SK-N-SH treated with all-trans-retinoic acid at 6 μM for 48 hours (cell line): ENCODE data around the gene RNF213.

Experiments
- ATAC-seq: fragments of 200-7000 bp; cut with Tn5 transposase; 3 replicates; pipeline ENCODE4 v1.9.1; 2020; ENCODE audit warnings: mild to moderate bottlenecking, moderate library complexity
- ARNTL ChIP-seq: fragments of 450-650 bp; formaldehyde crosslinking; IDR thresholded peaks from 2 replicates; pipeline ENCODE4 v1.5.0; 2020; ENCODE audit warnings: low read depth, mild to moderate bottlenecking, moderate library complexity, borderline replicate concordance
- BACH2 ChIP-seq: fragments of 250-450 bp; sonication (Bioruptor Pico); IDR thresholded peaks from 2 replicates; pipeline ENCODE4 v1.9.0; 2021; ENCODE audit warnings: mild to moderate bottlenecking, borderline replicate concordance
- CSDC2 ChIP-seq: fragments of 250-450 bp; sonication (Bioruptor Pico); IDR thresholded peaks from 2 replicates; pipeline ENCODE4 v1.5.0; 2020; ENCODE audit warnings: mild to moderate bottlenecking, moderate library complexity
- ESRRG ChIP-seq: fragments of 250-450 bp; sonication (Bioruptor Pico); IDR thresholded peaks from 2 replicates; pipeline ENCODE4 v1.6.1; 2021; ENCODE audit warnings: mild to moderate bottlenecking
- ISL1 ChIP-seq: fragments of 250-450 bp; sonication (Bioruptor Pico); IDR thresholded peaks from 2 replicates; pipeline ENCODE4 v2.1.2; 2022; ENCODE audit warnings: mild to moderate bottlenecking, moderate library complexity
- OSR1 ChIP-seq: fragments of 250-450 bp; sonication (Bioruptor Pico); IDR thresholded peaks from 2 replicates; pipeline ENCODE4 v1.8.0; 2022; ENCODE audit warnings: moderate library complexity, mild to moderate bottlenecking, inconsistent platforms
- PPARA ChIP-seq: fragments of 250-450 bp; sonication (Bioruptor Pico); IDR thresholded peaks from 2 replicates; pipeline ENCODE4 v1.5.0; 2020; ENCODE audit warnings: mild to moderate bottlenecking, borderline replicate concordance
- RARB ChIP-seq: fragments of 250-450 bp; sonication (Bioruptor Pico); IDR thresholded peaks from 2 replicates; pipeline ENCODE4 v1.8.0; 2021; ENCODE audit warnings: mild to moderate bottlenecking, moderate library complexity
- SNAI2 ChIP-seq: fragments of 250-450 bp; sonication (Bioruptor Pico); IDR thresholded peaks from 2 replicates; pipeline ENCODE4 v1.5.0; 2020; ENCODE audit warnings: mild to moderate bottlenecking, moderate library complexity
- TCF4 ChIP-seq: fragments of 250-450 bp; sonication (Bioruptor Pico); IDR thresholded peaks from 2 replicates; pipeline ENCODE4 v1.8.0; 2021; ENCODE audit warnings: mild to moderate bottlenecking, moderate library complexity, borderline replicate concordance
- TOX ChIP-seq: fragments of 250-450 bp; sonication (Bioruptor Pico); IDR thresholded peaks from 2 replicates; pipeline ENCODE4 v1.8.0; 2021; ENCODE audit warnings: mild to moderate bottlenecking, moderate library complexity, borderline replicate concordance
- ZFP3 ChIP-seq: fragments of 250-450 bp; sonication (Bioruptor Pico); IDR thresholded peaks from 2 replicates; pipeline ENCODE4 v1.5.0; 2020; ENCODE audit warnings: mild to moderate bottlenecking, moderate library complexity
- ZFP30 ChIP-seq: fragments of 450-650 bp; formaldehyde crosslinking; IDR thresholded peaks from 2 replicates; pipeline ENCODE4 v1.5.0; 2022; ENCODE audit warnings: mild to moderate bottlenecking, moderate library complexity
- ZNF70 ChIP-seq: fragments of 450-650 bp; formaldehyde crosslinking; IDR thresholded peaks from 2 replicates; pipeline ENCODE4 v1.5.0; 2020; ENCODE audit warnings: mild to moderate bottlenecking, moderate library complexity
- ZNF8 ChIP-seq: fragments of 450-650 bp; formaldehyde crosslinking; IDR thresholded peaks from 2 replicates; pipeline ENCODE4 v1.5.0; 2020; ENCODE audit warnings: mild to moderate bottlenecking, moderate library complexity
- TF ChIP-seq, protein P1 (sequence below): fragments of 250-450 bp; sonication (Bioruptor Pico); IDR thresholded peaks from 2 replicates; pipeline ENCODE4 v1.5.1; 2020; ENCODE audit warnings: low read depth, mild to moderate bottlenecking, moderate library complexity
- TF ChIP-seq, protein P2 (sequence below): fragments of 250-450 bp; sonication (Bioruptor Pico); IDR thresholded peaks from 2 replicates; pipeline ENCODE4 v1.8.0; 2021; ENCODE audit warnings: low read depth, mild to moderate bottlenecking, moderate library complexity, borderline replicate concordance
- TF ChIP-seq, protein P3 (sequence below): fragments of 250-450 bp; sonication (Bioruptor Pico); IDR thresholded peaks from 2 replicates; pipeline ENCODE4 v1.8.0; 2020; ENCODE audit warnings: mild to moderate bottlenecking, moderate library complexity, borderline replicate concordance
- TF ChIP-seq, protein P4 (sequence below): fragments of 250-450 bp; sonication (Bioruptor Pico); IDR thresholded peaks from 2 replicates; pipeline ENCODE4 v1.5.0; 2020; ENCODE audit warnings: mild to moderate bottlenecking, moderate library complexity
- TF ChIP-seq, protein P5 (sequence below): fragments of 250-450 bp; sonication (Bioruptor Pico); IDR thresholded peaks from 2 replicates; pipeline ENCODE4 v1.5.1; 2021; ENCODE audit warnings: mild to moderate bottlenecking, moderate library complexity

The RNF213 gene

DNA sequence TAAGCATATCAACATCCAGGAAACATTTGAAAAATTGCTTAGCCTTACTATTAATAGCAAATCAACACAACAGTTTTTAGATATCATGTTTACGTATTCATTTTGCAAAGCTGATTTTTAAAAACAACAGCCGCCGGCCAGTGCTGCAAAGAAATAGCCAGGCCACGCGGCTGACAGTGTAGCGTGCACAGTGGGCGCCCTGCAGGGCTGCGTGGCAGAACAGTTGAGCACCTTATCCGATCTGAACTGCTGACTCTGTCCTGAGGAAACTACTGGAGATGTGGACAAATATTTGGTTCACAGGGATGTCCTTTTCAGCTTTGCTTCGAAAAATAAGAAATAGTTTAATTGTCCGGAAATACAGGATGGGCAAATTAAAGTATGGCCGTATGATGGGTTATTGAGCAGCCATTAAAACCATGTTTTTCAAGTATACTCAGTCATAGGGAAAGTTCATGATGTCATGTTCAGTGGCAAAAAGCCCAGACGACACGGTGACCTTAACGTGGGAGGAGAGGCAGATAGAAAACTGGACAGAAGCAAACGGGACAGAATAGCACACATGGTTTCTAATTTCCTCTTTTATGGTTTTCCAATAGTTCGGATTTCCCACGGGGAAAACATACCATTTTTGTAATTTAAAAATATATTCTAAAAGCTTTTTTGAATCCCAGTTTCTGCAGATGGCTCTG is 101.9 kb downstream of the RNF213 start (continued):
- TF ChIP-seq OSR1, result no peak
- TF ChIP-seq BACH2, result no peak
- TF ChIP-seq, protein P1, sequence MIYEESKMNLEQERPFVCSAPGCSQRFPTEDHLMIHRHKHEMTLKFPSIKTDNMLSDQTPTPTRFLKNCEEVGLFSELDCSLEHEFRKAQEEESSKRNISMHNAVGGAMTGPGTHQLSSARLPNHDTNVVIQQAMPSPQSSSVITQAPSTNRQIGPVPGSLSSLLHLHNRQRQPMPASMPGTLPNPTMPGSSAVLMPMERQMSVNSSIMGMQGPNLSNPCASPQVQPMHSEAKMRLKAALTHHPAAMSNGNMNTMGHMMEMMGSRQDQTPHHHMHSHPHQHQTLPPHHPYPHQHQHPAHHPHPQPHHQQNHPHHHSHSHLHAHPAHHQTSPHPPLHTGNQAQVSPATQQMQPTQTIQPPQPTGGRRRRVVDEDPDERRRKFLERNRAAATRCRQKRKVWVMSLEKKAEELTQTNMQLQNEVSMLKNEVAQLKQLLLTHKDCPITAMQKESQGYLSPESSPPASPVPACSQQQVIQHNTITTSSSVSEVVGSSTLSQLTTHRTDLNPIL (CRISPR knock-in tag), result no peak
- TF ChIP-seq RARB, result no peak
- no peak for TF ChIP-seq PPARA (CRISPR knock-in tag)
- no peak for TF ChIP-seq ESRRG (CRISPR knock-in tag)
- TF ChIP-seq ZFP30 (CRISPR knock-in tag), result no peak
- TF ChIP-seq ZNF70 (CRISPR knock-in tag), result no peak
- TF ChIP-seq ZFP3 (CRISPR knock-in tag), result no peak
- TF ChIP-seq, all 23 proteins: peak for 0

DNA sequence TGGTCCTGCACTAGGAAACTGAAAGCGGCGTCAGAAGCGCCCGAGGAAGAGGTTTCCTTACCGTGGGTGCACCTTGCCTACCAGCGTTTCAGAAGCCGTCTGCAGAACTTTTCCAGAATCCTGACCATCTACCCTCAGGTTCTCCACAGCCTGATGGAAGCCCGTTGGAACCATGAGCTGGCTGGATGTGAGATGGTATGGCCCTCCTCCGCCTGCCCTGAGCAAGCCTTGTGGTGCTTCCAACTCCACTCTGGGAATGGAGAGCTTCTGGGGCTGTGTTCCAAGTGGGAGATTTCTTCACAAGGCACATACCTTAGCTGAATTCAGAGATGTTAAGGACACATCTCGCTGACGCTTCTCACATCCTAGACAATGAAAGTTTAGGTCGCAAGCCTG is 102.5 kb downstream of the RNF213 start:
- ATAC-seq, result no peak
- TF ChIP-seq, protein P1 (CRISPR knock-in tag), result no peak
- TF ChIP-seq ZFP3 (CRISPR knock-in tag) (no peak), TCF4 (CRISPR knock-in tag) (no peak), SNAI2 (no peak), CSDC2 (CRISPR knock-in tag) (no peak), ISL1 (CRISPR knock-in tag) (no peak), ARNTL (CRISPR knock-in tag) (no peak), TOX (CRISPR knock-in tag) (no peak), BACH2 (no peak), ZNF8 (CRISPR knock-in tag) (no peak)
- TF ChIP-seq, protein P2, sequence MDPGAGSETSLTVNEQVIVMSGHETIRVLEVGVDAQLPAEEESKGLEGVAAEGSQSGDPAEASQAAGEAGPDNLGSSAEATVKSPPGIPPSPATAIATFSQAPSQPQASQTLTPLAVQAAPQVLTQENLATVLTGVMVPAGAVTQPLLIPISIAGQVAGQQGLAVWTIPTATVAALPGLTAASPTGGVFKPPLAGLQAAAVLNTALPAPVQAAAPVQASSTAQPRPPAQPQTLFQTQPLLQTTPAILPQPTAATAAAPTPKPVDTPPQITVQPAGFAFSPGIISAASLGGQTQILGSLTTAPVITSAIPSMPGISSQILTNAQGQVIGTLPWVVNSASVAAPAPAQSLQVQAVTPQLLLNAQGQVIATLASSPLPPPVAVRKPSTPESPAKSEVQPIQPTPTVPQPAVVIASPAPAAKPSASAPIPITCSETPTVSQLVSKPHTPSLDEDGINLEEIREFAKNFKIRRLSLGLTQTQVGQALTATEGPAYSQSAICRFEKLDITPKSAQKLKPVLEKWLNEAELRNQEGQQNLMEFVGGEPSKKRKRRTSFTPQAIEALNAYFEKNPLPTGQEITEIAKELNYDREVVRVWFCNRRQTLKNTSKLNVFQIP, result no peak
- TF ChIP-seq, protein P3, sequence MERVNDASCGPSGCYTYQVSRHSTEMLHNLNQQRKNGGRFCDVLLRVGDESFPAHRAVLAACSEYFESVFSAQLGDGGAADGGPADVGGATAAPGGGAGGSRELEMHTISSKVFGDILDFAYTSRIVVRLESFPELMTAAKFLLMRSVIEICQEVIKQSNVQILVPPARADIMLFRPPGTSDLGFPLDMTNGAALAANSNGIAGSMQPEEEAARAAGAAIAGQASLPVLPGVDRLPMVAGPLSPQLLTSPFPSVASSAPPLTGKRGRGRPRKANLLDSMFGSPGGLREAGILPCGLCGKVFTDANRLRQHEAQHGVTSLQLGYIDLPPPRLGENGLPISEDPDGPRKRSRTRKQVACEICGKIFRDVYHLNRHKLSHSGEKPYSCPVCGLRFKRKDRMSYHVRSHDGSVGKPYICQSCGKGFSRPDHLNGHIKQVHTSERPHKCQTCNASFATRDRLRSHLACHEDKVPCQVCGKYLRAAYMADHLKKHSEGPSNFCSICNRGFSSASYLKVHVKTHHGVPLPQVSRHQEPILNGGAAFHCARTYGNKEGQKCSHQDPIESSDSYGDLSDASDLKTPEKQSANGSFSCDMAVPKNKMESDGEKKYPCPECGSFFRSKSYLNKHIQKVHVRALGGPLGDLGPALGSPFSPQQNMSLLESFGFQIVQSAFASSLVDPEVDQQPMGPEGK, result no peak
- TF ChIP-seq, protein P4, sequence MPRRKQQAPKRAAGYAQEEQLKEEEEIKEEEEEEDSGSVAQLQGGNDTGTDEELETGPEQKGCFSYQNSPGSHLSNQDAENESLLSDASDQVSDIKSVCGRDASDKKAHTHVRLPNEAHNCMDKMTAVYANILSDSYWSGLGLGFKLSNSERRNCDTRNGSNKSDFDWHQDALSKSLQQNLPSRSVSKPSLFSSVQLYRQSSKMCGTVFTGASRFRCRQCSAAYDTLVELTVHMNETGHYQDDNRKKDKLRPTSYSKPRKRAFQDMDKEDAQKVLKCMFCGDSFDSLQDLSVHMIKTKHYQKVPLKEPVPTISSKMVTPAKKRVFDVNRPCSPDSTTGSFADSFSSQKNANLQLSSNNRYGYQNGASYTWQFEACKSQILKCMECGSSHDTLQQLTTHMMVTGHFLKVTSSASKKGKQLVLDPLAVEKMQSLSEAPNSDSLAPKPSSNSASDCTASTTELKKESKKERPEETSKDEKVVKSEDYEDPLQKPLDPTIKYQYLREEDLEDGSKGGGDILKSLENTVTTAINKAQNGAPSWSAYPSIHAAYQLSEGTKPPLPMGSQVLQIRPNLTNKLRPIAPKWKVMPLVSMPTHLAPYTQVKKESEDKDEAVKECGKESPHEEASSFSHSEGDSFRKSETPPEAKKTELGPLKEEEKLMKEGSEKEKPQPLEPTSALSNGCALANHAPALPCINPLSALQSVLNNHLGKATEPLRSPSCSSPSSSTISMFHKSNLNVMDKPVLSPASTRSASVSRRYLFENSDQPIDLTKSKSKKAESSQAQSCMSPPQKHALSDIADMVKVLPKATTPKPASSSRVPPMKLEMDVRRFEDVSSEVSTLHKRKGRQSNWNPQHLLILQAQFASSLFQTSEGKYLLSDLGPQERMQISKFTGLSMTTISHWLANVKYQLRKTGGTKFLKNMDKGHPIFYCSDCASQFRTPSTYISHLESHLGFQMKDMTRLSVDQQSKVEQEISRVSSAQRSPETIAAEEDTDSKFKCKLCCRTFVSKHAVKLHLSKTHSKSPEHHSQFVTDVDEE (CRISPR knock-in tag), result no peak
- TF ChIP-seq, protein P5, sequence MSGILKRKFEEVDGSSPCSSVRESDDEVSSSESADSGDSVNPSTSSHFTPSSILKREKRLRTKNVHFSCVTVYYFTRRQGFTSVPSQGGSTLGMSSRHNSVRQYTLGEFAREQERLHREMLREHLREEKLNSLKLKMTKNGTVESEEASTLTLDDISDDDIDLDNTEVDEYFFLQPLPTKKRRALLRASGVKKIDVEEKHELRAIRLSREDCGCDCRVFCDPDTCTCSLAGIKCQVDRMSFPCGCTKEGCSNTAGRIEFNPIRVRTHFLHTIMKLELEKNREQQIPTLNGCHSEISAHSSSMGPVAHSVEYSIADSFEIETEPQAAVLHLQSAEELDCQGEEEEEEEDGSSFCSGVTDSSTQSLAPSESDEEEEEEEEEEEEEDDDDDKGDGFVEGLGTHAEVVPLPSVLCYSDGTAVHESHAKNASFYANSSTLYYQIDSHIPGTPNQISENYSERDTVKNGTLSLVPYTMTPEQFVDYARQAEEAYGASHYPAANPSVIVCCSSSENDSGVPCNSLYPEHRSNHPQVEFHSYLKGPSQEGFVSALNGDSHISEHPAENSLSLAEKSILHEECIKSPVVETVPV (CRISPR knock-in tag), result no peak
